GM19324 (cell line): ENCODE data around the gene LTBP4.
"Not testable (repeated sequence)": the region's sequence is repeated elsewhere in the genome, so short reads cannot be mapped to it uniquely, and the experiment has no call there.

ENCODE experiments used
- ATAC-seq: cut with Tn5 transposase; IDR thresholded peaks from one replicate; pipeline ENCODE4 v1.9.1; 2021; ENCODE audit warnings: mild to moderate bottlenecking, moderate library complexity; ENCODE audit not compliant: unreplicated experiment, low FRiP score

The LTBP4 gene

DNA sequence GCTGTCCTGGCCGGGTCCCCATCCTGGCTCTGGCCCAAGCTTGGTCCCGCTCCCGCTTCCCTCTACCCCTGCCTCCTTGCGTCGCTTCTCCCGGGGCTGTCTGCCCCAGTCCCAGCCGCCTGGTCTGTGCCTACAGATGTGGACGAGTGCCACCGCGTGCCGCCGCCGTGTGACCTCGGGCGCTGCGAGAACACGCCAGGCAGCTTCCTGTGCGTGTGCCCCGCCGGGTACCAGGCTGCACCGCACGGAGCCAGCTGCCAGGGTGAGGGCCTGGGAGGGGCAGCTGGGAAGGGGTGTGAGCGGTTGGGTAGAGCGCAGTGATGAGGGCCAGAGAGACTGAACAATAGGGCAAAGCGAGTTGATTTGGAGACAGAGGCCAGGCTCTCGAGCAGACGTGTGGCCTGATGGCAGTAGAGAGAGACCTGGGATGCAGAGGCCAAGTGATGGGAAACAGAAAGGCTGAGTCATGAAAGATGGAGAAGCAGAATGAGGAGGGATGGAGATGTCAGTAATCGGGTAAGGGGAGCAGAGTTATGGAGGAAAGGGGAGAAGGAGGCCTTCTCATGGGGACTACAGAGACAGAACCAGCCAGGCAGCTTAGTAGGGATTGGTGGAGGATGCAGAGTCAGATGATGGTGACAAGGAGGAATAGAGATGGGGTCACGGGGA lies 9.4 kb downstream of the LTBP4 start:
- ATAC-seq, result peak; percentile 0

DNA sequence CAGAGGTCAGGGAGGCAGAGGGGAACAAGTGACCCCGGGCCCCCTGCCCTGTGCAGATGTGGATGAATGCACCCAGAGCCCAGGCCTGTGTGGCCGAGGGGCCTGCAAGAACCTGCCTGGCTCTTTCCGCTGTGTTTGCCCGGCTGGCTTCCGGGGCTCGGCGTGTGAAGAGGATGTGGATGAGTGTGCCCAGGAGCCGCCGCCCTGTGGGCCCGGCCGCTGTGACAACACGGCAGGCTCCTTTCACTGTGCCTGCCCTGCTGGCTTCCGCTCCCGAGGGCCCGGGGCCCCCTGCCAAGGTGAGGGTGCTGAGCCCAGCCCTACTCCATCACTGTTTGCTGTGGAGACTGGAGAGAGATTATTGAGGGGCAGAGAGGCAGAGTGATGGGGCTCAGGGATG lies 9.9 kb downstream of the LTBP4 start:
- ATAC-seq, result no peak

DNA sequence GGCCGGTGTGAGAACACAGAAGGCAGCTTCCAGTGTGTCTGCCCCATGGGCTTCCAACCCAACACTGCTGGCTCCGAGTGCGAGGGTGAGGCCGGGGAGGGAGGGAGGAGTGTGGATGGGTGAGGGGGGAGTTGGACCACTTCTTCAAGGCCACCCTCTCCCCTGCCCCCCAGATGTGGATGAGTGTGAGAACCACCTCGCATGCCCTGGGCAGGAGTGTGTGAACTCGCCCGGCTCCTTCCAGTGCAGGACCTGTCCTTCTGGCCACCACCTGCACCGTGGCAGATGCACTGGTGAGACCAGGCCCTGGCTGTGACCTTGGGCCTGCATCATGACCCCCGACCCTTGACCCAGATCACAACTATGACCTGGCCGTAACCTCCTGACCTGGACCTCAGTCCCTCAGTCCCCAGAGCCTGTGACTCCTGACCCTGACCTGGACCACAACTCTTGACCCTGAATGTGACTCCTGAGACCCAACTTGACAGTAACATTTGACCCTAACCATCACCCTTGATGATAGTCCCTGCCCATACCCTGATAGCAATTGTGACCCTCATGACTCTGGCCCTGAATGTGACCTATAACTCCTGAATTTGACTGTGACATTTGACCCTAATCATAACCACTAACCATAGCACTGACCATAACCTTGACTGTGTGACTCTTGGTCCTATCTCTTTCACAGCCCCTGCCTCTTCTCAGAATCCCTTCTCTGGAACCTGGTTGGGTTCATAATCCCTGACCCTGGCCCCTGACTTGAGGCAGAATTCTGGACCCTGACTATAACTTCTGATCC lies 10.9 kb downstream of the LTBP4 start:
- ATAC-seq, result no peak

DNA sequence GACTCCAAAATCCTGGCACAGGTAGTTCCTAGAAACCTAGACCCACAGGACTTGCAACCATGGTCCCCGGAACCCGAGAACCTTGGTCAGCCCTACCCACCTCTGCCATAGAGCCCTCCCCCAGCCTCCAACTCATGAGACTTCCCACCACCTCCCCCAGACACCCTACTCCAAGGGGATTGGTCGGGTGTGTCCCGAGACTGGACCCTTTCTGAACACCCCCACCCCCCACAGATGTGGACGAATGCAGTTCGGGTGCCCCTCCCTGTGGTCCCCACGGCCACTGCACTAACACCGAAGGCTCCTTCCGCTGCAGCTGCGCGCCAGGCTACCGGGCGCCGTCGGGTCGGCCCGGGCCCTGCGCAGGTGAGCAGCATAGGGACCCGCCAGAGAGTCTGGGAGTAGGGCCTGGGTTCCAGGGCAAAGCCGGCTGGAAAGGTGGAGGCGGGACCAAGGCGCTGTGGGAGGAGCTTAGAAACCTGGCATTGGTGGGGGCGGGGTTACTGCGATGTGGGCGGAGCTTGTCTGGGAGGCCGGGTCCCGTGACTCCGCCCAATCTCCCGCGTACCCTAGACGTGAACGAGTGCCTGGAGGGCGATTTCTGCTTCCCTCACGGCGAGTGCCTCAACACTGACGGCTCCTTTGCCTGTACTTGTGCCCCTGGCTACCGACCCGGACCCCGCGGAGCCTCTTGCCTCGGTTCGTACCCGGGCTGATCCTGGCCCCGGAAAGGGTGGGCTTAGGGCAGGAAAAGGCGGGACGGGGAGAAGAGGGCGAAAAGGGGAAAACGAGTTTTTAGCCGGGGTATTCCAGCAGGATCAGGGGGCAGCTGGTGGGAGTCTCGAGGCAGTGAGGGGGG lies 11.9 kb downstream of the LTBP4 start:
- no peak for ATAC-seq

DNA sequence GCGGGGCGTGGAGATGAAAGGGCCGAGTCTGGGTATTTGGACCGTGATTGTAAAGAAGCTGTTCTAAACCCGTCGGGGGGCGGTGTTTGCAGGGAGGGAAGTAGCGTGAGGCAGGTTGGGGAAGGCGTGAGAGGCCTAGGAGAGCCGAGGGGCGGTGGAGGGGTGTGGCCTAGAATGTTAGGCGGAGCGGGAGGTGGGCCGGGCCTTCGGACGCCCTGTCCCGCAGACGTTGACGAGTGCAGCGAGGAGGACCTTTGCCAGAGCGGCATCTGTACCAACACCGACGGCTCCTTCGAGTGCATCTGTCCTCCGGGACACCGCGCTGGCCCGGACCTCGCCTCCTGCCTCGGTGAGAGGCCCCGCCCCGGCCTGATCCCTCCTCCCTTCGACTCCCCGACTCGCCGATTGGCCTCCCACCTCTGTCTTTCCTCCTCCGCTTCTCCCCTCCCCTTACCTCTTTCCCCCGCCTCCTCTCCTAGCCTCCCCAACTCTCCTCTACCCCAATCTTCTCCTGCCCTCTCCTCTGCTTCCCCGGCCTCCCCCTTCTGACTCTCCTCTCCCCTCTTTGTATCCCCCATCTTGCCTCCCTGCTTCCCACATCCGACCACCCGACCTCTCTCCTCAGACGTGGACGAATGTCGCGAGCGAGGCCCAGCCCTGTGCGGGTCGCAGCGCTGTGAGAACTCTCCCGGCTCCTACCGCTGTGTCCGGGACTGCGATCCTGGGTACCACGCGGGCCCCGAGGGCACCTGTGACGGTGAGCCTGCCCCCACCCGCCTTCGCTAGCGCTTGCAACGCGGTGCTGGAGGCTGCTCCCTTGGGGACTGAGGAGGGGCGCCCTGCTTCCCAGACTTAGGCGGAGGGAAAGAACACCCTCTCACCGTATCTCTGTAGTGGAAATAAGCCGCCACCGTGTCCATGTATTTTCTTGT lies 12.8 kb downstream of the LTBP4 start:
- ATAC-seq, result peak; percentile 49

DNA sequence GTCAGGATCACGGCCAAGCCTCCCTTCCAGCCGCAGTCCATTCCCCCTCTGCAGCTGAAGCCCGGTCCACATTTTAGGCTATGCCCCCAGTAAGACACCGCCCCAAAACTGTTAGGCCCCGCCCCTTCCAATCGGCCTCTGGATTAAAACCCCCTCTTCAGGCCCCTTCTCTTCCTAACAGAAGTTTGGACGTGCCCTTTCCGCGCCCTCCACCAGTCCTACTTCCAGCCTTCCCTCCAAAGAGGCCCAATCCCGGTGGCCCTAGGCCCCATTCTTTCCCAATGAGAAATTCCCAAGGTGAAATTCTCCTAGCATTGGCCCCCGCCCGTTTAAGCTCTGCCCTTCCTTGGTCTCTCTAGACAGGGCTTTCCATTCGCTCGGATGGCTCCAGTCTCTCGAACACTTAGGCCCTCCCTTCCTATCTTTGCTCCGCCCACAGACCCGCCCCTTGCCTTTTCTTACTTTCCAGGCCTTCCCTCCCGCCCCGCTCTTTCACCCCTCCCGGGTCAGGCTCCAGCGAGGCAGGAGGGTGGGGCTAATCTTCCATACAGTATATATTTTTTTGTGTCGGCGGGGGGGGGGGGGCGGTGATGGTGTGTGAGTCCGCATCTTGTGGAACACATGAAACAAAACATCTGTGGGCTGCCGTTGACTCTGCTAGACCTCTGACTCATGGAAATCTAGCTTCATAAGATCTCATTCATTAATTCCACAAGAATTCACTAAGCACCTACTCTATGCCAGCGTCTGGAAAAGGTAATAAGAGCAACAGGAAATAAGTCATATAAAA lies 13.6 kb downstream of the LTBP4 start:
- no peak for ATAC-seq

DNA sequence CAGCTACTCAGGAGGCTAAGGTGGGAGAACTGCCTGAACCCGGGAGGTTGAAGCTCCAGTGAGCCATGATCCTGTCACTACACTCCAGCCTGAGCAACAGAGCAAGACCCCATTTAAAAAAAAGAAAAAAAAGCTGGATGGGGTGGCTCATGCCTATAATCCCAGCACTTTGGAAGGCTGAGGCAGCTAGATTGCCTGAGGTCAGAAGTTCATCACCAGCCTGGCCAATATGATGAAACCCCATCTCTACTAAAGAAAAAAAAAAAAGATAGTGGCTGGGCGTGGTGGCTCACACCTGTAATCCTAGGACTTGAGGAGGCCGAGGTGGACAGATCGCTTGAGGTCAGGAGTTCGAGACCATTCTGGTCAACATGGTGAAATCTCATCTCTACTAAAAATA lies 15.0 kb downstream of the LTBP4 start:
- no peak for ATAC-seq

DNA sequence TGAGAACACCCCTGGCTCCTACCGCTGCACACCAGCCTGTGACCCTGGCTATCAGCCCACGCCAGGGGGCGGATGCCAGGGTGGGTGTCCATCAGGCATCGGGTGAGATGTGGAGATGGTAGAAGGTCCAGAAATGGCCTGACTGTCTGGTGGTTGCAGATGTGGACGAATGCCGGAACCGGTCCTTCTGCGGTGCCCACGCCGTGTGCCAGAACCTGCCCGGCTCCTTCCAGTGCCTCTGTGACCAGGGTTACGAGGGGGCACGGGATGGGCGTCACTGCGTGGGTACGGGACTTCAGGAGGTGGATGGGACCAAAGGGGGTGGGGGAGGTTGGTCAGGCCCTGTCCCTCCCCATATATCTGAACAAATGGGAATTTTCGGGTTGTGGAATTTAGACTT lies 15.8 kb downstream of the LTBP4 start:
- ATAC-seq, result no peak

DNA sequence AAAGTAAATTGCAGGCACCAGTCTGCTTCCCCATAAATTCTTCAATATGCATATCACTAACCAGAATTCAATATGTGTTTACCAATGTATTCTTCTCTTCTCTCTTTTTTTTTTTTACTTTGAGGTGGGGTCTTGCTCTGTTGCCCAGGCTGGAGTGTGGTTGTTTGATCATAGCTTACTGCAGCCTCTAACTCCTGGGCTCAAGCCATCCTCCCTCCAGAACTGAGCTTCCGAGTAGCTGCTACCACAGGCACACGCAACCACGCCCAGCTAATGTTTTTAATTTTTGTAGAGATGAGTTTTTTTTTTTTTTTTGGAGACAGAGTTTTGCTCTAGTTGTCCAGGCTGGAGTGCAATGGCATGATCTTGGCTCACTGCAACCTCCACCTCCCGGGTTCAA lies 16.8 kb downstream of the LTBP4 start:
- ATAC-seq, result no peak

DNA sequence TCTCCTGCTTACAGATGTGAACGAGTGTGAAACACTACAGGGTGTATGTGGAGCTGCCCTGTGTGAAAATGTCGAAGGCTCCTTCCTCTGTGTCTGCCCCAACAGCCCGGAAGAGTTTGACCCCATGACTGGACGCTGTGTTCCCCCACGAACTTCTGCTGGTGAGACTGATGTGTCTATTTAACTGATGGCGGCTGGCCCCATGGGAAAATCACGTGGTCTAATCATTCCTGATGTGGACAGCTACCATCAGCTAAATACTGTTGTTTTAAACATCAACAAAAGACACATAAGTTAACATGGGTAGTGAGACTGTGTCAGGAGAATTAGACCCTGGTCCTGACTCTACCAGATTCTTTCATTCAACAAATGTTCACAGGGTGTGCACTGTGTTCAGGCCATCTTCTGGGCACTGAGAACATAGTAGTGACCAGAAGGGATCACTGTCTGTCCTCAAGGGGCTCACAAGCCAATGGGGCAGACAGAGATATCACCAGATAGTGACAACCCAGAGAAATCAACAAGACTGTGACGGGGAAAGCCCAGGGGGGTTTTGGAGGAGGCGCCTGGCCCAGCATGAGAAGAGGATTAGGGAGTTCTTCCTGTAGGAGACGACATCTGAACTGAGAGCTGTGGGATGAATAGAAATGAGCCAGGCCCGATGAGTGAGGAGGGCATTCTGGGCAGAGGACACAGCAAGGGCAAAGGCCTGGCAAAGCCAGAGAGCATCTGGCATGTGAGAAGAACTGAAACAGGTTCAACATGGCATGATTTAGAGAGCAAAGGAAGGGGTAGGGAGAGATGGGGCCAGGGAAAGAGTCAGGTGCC lies 18.4 kb downstream of the LTBP4 start:
- ATAC-seq, result no peak

DNA sequence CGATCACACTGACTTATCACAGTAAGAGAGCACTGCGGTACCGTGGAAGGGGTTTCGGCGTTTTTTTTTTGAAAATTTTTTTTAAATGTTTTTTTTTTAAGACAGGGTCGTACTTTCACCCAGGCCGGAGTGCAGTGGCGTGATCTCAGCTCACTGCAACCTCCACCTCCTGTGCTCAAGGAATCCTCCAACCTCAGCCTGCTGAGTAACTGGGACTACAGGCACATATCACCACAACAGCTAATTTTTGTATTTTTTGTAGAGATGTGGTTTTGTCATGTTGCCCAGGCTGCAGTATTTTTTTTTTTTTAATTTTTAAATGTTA lies 19.0 kb downstream of the LTBP4 start:
- ATAC-seq, result no peak

DNA sequence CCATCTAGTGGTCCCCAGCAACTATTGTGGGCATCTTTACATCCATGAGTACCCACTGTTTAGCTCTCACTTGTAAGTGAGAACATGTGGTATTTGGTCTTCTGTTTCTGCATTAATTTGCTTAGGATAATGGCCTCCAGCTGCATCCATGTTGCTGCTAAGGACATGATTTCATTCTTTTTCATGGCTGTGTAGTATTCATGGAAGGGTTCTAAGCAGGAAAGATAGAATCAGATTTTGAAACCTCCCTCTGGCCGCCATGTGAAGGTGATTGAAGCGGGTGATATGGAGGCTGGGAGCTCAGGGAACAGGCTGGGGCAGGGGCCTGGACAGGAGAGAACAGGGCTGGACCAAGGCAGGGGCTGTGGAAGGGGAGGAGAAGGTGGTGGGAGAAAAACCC lies 20.1 kb downstream of the LTBP4 start:
- ATAC-seq, result no peak

DNA sequence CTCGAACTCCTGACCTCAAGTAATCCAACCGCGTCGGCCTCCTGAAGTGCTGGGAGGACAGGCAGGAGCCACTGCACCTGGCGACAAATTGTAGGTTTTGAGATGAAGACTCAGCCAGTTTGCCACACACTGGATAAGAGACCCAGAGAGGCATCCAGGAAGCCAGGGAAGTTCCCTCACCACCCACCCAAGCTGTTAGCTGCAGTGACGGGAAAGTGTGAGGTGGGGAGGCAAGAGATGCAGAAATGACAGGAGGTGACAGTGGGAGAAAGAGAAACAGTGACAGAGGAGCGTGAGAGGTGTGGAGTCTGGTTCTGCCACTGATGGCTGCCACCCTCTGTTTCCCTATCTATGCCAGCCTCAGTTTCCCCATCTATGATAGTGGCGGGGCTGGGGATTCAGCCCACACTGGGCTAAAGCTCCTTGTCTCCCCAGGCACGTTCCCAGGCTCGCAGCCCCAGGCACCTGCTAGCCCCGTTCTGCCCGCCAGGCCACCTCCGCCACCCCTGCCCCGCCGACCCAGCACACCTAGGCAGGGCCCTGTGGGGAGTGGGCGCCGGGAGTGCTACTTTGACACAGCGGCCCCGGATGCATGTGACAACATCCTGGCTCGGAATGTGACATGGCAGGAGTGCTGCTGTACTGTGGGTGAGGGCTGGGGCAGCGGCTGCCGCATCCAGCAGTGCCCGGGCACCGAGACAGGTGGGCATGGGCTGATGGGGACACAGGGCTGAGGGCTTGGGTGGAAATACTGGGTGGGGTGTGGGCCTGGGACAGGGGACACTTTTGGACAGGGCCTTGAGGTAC lies 21.0 kb downstream of the LTBP4 start:
- ATAC-seq, result no peak

DNA sequence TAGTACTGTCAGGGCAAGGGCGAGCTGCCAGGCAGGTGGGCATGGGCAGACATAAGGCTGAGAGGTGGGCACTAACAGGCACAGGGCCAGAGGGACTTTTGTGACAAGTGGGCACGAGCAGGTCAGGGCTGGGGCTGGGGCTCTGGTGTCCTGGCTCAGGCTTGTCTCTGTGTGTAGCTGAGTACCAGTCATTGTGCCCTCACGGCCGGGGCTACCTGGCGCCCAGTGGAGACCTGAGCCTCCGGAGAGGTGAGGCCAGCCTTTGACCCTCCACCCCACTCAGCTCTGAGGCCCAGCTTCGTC lies 21.6 kb downstream of the LTBP4 start:
- no peak for ATAC-seq

DNA sequence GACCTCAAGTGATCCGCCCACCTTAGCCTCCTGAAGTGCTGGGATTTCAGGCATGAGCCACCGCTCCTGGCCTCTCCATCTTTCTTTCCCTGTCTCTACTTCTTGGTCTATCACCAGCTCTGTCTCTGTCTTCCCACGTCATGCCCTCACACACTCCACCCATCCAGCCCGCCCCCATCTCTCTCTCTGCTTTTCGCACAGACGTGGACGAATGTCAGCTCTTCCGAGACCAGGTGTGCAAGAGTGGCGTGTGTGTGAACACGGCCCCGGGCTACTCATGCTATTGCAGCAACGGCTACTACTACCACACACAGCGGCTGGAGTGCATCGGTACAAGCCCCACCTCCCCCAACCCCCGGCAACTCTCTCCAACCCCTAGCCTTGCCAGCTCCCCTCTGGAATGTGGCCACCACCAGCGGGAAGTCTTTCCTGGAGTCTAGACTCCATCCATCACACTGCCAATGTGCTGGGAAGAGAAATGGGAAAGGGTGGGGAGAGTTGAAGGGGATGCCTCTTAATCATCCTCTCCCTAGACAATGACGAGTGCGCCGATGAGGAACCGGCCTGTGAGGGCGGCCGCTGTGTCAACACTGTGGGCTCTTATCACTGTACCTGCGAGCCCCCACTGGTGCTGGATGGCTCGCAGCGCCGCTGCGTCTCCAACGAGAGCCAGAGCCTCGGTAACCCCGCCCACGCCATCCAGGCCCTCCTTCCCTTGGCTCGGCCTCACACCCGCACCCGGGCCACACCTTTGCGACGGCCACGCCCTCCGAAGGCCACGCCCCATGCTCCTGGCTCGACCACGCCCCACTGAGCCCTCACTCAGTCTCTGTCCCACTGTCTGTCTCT lies 22.5 kb downstream of the LTBP4 start:
- ATAC-seq, result no peak

DNA sequence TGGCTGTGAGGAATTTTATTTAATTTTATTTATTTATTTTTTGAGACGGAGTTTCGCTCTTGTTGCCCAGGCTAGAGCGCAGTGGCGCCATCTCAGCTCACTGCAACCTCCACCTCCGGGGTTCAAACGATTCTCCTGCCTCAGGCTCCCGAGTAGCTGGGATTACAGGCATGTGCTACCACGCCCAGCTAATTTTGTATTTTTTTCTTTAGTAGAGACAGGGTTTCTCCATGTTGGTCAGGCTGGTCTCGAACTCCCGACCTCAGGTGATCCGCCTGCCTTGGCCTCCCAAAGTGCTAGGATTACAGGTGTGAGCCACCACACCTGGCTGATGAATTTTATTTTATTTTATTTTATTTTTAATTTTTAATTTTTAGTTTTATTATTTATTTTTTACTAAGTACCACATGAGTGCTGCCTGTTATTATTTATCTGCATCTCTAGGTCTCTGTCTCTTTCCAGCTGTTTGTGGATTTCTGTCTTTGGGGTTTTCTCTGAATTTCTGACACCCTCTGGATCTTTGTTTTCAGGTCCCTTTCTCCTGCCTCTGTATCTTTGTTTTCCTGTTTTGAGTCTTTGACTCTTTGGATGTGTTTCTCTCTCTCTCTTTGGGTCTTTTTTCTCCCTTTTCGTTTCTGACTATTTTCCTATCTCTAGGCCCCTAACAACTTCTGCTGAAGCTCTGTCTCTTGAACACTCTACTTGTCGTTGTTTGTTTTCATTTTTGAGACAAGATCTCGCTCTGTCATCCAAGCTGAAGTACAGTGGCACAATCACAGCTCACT lies 23.4 kb downstream of the LTBP4 start:
- not testable (repeated sequence) for ATAC-seq
